ENCODE measurements around the gene ANKRD6.

DNA sequence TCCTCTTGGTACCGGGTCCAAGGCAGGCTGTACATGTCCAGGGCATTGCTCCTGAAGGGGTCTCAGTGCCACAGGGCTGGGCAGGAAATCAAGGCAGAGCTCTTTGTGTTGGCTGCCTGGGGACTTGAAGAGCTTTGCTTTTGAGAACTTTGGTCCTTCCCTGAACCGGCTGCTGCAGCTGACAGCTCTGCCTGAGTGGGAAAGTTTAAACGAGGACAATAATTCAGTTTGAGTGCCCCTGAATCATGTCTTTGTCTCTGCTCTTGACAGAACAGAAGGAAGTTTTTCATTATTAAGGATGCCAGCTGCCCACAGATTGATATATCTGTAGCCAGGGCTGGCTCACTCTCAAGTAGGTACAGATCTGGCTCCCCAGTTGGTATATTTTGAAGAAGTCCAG is 56.1 kb downstream of the ANKRD6 start:
- TF ChIP-seq, protein P1, sequence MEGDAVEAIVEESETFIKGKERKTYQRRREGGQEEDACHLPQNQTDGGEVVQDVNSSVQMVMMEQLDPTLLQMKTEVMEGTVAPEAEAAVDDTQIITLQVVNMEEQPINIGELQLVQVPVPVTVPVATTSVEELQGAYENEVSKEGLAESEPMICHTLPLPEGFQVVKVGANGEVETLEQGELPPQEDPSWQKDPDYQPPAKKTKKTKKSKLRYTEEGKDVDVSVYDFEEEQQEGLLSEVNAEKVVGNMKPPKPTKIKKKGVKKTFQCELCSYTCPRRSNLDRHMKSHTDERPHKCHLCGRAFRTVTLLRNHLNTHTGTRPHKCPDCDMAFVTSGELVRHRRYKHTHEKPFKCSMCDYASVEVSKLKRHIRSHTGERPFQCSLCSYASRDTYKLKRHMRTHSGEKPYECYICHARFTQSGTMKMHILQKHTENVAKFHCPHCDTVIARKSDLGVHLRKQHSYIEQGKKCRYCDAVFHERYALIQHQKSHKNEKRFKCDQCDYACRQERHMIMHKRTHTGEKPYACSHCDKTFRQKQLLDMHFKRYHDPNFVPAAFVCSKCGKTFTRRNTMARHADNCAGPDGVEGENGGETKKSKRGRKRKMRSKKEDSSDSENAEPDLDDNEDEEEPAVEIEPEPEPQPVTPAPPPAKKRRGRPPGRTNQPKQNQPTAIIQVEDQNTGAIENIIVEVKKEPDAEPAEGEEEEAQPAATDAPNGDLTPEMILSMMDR (IDR thresholded peaks at IDR 0.05) = no peak
- no peak for TF ChIP-seq EP300 (IDR thresholded peaks at IDR 0.05)
- TF ChIP-seq POLR2A (IDR thresholded peaks at IDR 0.05) = no peak
